Upper lobe of left lung (tissue), 4 donors: Measurements from ENCODE around the gene LBH.

ENCODE experiments used
- POLR2AphosphoS5 ChIP-seq, 2 donors: sonication (generic); formaldehyde crosslinking; IDR thresholded peaks; one replicate each; pipeline ENCODE4 v1.5.1; 2017; ENCODE audit warnings: antibody characterized with exemption in 2 of 2
- TF ChIP-seq, protein P1 (sequence below), 6 experiments: fragments of 450-650 bp in 4 of 6; fragments of 200-600 bp in 2 of 6; sonication (generic) in 2 of 6; IDR thresholded peaks; one replicate each; pipeline ENCODE4 v1.5.1; 2016 to 2019; ENCODE audit warnings: antibody characterized with exemption in 6 of 6

DNA sequence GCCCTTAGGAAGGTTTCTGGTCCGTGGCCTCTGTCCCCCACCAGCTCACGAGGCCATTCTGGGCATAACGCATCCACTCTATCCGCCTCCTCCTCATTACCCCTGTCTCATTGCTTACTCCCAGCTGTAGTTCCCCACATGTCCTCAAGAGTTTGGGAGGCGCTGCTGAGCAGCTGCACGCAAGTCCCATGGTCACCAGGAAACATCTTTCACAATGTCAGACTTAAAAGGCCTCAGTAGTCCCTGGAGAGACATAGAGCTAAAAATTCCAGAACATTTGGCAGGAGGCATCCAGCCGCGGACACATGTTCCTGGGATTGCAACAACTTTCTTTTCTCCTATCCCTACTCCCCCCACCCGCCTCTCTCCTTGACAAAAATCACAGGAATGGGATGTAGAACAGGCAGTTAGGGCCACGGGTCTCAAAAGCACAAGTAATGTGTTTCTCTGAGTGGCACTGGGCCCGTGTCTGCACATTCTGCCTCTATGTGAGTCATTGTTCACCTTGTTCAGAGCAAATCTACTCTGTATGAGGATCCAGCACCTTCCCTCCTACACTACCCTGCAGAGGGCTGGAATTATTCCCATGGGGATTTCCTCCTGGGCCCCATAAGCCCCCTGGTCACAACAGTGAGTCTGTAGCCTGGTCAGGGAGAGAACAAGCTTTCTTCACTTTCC, 8.1 kb downstream of the LBH start:
- TF ChIP-seq, protein P1, sequence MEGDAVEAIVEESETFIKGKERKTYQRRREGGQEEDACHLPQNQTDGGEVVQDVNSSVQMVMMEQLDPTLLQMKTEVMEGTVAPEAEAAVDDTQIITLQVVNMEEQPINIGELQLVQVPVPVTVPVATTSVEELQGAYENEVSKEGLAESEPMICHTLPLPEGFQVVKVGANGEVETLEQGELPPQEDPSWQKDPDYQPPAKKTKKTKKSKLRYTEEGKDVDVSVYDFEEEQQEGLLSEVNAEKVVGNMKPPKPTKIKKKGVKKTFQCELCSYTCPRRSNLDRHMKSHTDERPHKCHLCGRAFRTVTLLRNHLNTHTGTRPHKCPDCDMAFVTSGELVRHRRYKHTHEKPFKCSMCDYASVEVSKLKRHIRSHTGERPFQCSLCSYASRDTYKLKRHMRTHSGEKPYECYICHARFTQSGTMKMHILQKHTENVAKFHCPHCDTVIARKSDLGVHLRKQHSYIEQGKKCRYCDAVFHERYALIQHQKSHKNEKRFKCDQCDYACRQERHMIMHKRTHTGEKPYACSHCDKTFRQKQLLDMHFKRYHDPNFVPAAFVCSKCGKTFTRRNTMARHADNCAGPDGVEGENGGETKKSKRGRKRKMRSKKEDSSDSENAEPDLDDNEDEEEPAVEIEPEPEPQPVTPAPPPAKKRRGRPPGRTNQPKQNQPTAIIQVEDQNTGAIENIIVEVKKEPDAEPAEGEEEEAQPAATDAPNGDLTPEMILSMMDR (IDR thresholded peaks at IDR 0.05): peak; percentile 87 to 97 (median 88)
- TF ChIP-seq POLR2AphosphoS5 (IDR thresholded peaks at IDR 0.05): peak; percentile 57 to 75
